GM18909 (cell line): ENCODE results near the gene ATP12A.

Experiments used
- ATAC-seq: cut with Tn5 transposase; IDR thresholded peaks from one replicate; pipeline ENCODE4 v1.9.1; 2021; ENCODE audit warnings: mild to moderate bottlenecking; ENCODE audit not compliant: unreplicated experiment, poor library complexity

The ATP12A gene

DNA sequence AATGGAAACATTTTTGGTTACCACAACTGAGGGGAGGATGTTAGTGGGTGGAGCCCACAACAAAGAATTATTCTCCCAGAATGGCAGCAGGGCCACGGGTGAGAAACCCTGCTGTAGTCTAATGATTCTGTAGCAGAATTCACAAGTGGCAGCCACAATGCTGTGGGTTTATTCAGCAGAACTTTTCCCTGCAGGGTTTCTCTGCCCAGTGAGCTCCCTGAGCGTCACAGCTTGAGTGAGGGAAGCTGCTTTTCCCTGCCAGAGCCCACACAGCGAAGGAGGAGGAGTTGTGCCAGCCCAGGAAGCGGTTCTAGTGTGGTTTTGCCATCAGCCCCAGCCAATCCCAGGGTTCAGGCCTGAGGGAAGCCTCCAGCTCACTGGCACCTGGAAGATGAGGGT, 4.4 kb downstream of the ATP12A start:
- peak; percentile 36 for ATAC-seq

DNA sequence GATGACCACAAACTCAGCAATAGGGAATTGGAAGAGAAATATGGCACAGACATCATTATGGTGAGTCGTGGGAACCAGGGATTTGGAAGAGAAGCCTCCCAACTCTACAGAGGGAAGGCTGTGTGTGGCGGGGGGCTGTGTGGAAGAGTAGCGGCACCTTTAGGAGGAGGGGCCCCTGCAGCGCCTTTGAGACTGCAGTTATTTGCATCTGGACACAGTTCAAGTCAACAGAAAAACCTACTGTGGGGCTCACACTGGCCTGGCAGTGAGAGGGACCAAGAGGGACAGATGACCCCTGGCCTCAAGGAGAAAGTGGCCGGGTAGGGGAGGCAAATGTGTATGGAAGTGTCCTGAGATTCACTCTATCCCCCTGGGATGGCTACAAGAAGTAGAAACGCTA, 5.1 kb downstream of the ATP12A start:
- no peak for ATAC-seq

DNA sequence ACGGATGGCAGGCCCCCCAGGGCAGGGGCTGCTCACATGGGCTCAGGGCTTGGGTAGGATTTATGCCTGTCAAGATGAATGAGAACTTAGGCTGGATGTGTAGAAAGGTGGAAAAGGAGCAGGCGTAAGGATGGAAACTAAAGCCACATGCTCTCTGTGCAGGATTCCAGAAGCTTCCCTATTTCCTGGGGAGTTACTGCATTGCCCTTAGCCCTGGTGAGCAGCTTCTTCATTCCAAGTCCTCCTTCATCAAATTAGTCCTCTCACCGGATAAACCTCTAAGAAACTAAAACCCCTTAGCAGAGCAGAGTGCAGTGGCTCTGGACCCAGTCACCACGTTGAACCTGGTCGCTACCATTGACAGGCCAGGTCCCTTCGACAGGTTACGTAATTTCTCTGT, 7.4 kb downstream of the ATP12A start:
- no peak for ATAC-seq

DNA sequence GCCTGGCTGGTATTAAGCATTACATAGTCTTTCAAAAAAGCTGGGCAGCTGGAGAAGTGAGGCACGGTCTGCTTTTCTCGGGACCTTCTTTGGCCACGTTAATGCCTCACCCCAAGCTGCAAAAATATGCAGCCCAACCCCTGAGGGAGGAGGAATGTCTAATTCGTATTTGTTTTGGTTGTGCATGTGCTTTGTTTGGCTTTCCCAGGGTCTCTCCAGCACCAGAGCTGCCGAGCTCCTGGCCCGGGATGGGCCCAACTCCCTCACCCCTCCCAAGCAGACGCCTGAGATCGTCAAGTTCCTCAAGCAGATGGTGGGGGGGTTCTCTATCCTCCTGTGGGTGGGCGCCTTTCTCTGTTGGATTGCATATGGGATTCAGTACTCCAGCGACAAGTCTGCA, 7.9 kb downstream of the ATP12A start:
- no peak for ATAC-seq

DNA sequence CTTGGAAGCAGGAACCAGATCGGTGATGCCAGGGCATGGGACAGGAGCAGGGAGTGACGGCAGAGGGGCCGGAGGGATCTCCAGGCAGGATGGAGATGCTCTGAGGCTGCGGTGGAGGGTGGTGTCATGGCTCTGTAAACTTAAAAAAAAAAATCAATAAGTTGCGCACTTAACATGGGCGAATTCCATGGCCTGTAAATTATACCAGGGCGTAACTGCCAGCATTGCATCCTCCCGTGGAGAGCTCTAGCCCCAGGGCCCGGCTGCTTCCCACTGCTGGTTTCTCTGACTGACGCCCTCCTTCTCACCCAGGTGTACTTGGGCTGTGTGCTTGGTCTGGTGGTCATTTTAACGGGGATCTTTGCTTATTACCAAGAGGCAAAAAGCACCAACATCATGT, 8.7 kb downstream of the ATP12A start:
- no peak for ATAC-seq

DNA sequence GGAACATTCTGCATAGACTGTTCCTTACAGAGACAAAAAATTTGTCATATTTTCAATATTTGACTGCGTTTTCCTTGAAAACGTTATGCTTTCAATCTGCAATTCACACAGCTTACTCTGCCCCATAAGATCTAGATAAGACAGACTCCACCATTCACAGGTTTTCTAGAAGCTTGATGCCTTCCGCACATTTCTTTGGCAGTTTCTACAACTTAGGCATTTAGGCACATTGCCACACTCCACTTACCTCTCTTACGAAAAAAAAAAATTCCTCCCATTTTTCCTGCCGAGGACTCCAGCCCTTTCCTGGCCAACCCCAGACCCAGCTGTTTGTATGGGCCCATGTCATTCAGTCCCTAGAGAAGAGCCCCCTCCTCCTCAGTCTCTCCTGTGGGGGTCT, 11.2 kb downstream of the ATP12A start:
- no peak for ATAC-seq

DNA sequence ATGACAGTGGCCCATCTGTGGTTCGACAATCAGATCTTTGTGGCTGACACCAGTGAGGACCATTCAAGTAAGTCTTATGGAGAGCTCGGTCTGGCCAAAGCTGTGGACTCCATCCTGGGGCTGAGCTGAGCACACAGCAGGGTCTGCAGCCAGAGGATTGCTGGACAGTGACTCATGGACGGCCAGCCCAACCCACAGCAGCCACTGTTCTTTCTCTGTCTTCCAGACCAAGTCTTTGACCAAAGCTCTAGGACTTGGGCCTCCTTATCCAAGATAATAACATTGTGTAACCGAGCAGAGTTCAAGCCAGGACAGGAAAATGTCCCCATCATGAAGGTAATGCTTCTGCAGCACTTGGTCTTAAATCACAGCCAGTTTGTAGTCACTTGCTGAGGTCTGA, 12.4 kb downstream of the ATP12A start:
- ATAC-seq = no peak

DNA sequence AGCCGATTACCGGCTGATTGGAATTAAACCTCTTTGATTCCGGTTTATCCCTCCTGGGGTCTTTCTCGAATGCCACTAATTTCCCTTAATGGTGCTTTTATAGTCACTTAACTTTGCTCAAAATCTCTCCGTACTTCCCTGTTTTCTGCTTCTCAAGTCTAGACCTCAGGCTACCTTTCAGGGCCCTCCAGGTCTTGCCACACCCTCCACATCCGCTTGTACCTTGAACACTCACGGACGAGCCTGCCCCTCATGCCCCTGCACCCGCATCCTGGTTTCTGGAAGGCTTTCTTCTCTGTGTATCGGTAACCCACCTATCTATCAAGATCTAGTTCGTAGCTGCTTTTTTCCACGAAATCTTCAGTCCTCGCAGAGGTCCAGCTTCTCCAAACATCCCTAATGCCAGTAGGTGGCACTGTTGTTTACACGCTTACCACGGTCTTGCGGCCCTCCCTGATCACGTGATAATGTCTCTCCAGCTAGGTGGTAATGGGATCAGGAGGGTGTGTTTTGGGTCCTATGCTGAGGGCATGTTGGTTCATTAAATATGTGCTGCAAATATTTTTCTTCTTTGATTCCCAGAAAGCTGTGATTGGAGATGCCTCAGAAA, 13.8 kb downstream of the ATP12A start:
- ATAC-seq = peak; percentile 52

DNA sequence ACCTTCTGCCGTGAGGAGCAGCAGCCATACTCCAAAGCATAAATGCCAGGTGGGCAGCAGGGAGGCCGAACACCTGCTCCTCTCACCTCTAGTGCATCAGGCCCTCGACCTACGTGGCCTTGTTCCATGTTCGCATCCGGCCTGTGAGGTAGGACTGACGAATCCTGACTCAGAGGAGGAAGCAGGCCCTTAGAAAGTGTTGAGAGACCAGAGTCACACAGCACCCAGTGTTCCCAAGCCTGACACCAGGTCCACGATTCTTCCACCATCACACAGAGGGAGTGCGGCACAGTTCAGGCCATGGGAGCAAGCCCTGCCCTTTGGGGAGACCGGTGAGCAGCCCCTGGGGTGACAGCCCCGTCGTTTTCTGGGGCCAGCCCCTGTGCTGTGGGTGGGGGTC, 14.7 kb downstream of the ATP12A start:
- no peak for ATAC-seq

DNA sequence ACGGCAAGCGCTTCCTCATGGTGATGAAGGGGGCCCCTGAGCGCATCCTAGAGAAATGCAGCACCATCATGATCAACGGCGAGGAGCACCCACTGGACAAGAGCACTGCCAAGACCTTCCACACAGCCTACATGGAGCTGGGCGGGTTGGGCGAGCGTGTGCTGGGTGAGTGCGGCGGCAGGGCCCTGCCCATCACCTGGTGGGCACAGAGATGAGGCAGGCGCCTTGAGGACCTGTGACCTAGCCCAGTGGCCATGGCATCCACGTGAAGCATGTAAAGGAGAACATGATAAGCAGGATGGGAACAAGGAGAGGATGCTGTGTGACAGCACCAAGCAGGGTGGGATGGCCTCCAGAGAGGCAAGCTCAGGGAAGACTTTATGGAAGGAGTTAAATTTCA, 18.5 kb downstream of the ATP12A start:
- no peak for ATAC-seq

DNA sequence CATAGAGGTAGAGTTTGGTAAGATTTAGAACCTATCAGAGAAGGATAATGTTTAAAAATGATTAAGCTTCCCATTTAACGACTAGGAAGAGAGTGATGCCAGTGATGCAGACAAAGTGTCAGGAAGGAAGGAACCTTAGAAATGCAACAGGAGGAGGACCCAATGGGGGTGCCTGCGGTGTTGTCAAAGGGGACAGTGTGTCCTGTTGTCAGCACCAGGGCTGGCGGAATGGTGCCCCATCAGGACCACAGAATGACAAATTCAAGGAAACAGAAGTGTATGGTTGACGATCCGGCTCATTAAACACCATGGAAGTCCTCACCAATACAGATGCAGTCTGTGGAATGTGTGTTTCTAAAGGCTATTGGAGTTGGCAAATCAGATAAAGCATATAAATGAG, 19.3 kb downstream of the ATP12A start:
- no peak for ATAC-seq

DNA sequence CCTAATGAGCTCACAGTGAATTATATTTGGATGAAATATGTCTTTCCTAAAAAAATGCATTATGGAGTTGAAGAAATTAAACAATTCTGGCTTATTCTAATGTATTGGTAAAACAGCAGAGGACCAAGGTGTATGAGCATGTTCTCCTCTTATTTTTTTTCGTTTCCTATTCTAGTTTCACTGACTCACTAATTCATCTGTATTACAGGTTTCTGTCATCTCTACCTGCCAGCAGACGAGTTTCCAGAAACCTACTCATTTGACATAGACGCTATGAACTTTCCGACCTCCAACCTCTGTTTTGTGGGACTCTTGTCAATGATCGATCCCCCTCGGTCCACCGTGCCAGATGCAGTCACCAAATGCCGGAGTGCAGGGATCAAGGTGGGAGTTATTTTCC, 20.3 kb downstream of the ATP12A start:
- no peak for ATAC-seq

DNA sequence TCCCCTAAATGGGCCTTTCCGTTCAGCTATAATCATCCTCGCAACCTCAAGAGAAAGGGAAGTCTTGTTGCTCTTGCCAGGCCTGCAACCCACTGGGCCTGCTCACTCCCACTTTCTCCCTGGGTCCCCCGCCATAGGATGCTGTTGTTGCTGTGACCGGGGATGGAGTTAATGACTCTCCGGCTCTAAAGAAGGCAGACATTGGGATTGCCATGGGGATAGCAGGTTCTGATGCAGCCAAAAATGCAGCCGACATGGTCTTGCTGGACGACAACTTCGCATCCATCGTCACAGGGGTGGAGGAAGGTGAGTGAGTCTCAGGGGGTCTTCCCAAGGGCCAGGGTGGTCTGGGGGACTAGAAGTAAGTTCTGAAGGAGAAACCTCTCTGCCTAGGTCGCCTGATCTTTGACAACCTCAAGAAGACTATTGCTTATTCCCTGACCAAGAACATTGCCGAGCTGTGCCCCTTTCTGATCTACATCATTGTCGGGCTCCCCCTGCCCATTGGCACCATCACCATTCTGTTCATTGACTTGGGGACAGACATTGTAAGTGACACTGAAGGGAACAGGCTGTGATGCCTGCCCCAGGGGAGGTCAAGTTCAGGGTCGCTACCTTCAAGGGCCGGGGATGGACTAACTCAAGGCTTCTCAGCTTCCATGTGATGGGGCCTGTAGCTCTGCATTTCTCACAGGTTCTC, 26.8 kb downstream of the ATP12A start:
- no peak for ATAC-seq

DNA sequence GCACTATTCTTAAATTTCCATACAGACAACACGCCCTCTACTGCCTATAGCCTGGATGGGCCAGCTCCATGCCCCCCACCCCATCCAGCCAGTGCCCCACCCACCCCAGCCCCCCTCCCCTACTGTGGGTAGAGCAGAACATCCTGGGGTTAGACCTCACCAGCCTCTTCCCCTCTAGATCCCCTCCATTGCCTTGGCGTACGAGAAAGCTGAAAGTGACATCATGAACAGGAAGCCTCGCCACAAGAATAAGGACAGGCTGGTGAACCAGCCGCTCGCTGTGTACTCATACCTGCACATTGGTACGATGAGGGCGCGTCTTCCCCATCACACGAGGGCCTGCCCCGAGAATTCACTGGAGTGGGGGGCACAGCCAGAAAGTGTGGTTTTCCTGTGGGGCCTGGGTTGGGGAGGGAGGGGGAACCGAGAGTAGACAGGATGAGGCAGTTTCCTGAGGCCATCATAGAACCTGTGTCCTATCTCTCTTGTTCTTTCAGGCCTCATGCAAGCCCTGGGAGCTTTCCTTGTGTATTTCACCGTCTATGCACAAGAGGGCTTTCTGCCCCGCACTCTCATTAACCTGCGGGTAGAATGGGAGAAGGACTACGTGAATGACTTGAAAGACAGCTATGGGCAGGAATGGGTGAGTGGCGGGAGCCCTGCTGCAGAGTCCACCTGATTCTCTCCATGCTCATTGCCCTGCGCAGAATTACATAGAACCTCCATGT, 29.1 kb downstream of the ATP12A start:
- peak; percentile 87 for ATAC-seq

DNA sequence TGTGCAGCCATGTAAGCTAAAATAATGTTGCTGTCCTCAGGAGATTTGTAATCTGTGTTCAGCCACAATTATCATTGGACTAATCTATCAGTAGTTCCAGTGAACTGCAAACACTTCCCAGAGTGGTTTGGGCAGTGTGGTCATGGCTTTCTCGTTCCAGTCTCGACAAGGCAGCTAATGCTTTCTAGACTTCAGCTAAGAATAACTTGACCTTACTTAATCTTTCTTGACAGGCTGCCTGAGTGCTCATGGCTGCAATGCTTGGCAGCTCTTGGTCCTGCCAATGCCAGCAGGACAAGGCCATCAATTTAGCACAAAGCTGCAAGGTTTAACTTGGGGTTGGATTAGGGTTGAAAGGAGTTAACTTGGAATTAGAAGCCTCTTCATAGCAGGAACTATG, 32.8 kb downstream of the ATP12A start:
- no peak for ATAC-seq

DNA sequence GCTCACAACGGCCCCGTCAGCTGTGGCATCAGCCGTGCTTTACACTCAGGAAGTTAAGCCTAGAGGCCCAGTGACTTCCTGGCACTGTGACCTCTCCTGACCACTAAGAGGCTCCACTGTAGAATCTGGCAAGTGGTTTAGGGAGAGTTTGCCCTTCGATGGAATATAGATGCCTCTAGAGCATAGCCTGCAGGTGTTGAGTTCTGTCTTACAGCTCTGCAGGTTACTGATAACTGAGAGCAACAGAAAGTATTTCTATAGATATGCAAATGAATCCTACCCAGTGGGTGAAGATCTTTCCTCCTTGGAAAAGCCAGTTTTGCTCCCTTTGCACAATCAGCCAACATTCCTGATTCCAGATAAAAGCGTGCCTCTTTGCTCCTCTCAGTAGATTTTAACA, 35.8 kb downstream of the ATP12A start:
- no peak for ATAC-seq

DNA sequence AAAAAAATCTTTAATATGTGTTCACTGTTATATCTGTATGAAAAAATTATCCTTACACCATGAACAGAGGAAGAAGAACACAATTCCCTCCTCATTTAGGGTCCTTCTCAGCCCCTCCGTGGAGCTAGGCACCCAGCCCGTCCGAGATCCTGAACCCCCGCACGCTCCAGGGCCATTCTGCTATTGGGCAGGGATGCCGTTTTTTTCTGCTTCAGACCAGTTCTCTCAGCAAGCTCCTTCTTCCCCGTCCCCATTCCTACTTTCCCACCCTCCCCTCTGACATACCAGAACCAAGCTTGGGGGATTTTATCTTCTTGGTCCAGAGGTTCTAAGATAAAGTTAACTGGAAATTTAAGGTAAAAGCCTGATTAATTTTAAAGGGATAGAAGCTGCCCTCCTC, 36.2 kb downstream of the ATP12A start:
- ATAC-seq = no peak

DNA sequence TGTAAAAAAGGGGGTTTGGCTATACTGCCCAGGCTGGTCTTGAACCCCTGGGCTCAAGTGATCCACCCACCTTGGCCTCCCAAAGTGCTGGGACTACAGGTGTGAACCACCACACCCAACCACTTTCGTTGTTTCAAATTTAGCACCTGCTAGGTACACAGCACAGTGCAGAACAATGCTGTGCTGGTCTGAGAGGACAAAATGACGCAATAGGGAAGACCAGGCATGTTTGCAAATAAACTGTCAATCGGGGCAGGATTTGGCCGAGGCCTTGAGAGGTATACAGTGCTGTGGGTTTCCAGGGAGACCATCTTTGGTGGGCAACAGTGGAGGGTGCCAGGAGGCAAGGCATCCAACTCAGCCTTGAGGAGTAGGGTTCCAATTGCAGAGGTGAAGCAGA, 37.0 kb downstream of the ATP12A start:
- no peak for ATAC-seq

DNA sequence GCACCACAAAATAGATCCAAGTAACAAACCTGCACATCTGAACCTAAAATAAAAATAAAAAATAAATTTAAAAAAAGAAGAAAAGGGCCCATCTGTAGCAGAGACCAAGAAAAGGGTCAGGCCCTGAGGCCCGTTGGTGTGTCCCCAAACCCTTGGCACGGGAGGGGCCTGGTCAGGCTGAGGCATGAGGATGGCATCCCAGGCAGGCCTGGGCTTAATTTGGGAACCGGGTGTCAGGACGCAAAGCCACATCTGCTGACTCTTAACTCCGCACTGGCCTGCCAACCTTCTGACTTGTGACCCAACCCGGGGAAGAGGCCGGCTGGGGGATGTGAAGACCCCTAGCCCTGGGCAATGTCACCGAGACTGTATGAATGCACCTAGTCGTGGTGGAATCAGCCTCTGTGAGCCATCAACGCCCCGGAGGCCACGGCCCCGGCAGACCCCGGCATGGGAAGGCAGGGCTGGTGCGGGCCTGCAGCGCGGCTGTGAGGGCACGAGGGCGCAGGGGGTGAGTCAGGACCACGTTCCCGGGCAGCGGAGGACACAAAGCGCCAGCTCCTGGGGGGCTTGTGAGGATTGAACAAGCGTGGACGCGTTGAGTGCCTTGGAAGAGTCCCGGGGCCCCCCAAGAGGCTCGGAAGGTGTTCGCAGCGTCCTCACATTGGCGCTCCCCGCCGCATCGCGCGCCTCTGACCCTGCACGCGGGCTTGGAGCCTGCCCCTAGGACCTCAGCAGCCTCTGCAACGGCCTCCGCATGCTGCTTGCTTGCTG, 38.2 kb downstream of the ATP12A start:
- no peak for ATAC-seq

DNA sequence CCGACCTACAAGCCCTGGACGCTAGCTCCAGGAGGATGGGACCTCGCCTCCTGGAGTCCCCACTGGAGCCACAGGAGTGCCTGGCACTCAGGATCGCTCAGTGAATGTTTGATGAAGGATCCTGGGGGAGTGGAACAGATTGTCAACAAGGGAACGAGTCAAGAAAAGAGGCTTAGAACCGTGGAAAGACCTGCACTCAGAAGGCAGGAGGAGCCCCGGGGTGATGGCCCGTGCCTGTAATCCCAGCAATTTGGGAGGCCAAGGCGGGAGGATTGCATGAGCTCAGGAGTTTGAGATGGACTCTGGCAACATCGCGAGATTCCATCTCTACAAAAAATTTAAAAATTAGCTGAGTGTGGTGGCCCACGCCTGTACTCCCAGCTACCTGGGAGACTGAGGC, 38.9 kb downstream of the ATP12A start:
- ATAC-seq = no peak

DNA sequence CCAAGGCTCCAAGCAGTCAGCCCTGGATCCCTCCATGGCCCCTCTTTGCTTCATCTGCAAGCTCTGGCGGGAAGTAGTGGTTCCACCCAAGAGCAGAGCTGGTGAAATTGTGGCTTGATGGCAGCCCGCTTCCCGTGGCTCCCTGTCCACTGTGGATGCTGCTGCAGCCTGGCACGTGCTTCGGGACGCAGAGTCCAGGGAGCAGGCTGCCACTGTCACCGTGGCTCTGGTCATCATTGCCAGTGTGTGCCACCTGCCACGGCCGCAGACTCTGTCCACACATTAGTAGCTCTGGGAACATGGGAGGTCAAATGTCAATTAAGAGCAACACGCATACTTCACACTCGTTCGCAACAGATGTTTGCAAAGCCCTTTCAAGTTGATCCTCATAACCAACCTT, 43.0 kb downstream of the ATP12A start:
- no peak for ATAC-seq
